BLaER1 (cell line): ENCODE results near the gene HMBS.
A peak's percentile ranks its signal among the peaks of the same experiment; 100 is the strongest.

Experiments used
- H3K27ac ChIP-seq: shearing (Covaris generic); formaldehyde crosslinking; 2 replicates; pipeline ENCODE4 v1.8.1; 2022
- H3K27me3 ChIP-seq: shearing (Covaris generic); formaldehyde crosslinking; 2 replicates; pipeline ENCODE4 v1.8.1; 2022
- H3K36me3 ChIP-seq: shearing (Covaris generic); formaldehyde crosslinking; 2 replicates; pipeline ENCODE4 v1.8.1; 2022
- H3K4me1 ChIP-seq: shearing (Covaris generic); formaldehyde crosslinking; 2 replicates; pipeline ENCODE4 v1.8.1; 2022
- H3K4me2 ChIP-seq: shearing (Covaris generic); formaldehyde crosslinking; 2 replicates; pipeline ENCODE4 v1.8.1; 2022
- H3K4me3 ChIP-seq: shearing (Covaris generic); formaldehyde crosslinking; 2 replicates; pipeline ENCODE4 v1.8.1; 2022
- H3K9ac ChIP-seq: shearing (Covaris generic); formaldehyde crosslinking; 2 replicates; pipeline ENCODE4 v1.8.1; 2022
- H3K9me3 ChIP-seq: shearing (Covaris generic); formaldehyde crosslinking; 2 replicates; pipeline ENCODE4 v1.8.1; 2022
- H4K20me1 ChIP-seq: shearing (Covaris generic); formaldehyde crosslinking; 2 replicates; pipeline ENCODE4 v1.8.1; 2022
- Cebpa-rat ChIP-seq: shearing (Covaris generic); IDR thresholded peaks from 2 replicates; pipeline ENCODE4 v1.8.1; 2022

The HMBS gene

GRCh38 chr11:119108146-119108856 lies 23.6 kb downstream of the HMBS start:
- no peak for TF ChIP-seq Cebpa-rat
- peaks cover 37% of the 10 kb centered on the region for H3K36me3 ChIP-seq
- peak overlapping the region; percentile 99 for H3K4me2 ChIP-seq
- no peaks in the 10 kb centered on the region for H3K9me3 ChIP-seq
- peaks cover 55% of the 10 kb centered on the region for H3K4me1 ChIP-seq
- peaks cover 18% of the 10 kb centered on the region; the same call in 1 of the 2 replicates for H4K20me1 ChIP-seq
- no peaks in the 10 kb centered on the region for H3K27me3 ChIP-seq
- H3K27ac ChIP-seq = peak overlapping the region; percentile 63
- peak overlapping the region; percentile 91 for H3K4me3 ChIP-seq
- peak overlapping the region; percentile 88 for H3K9ac ChIP-seq

- Histone ChIP-seq H3K36me3 (peaks cover 42% of the 10 kb centered on the region), H3K27ac (no peak overlapping the region), H3K9me3 (no peaks in the 10 kb centered on the region), H3K4me1 (peaks cover 49% of the 10 kb centered on the region), H3K4me2 (peak overlapping the region; percentile 99), H3K4me3 (peak overlapping the region; percentile 91), H4K20me1 (peaks cover 18% of the 10 kb centered on the region; the same call in 1 of the 2 replicates), H3K9ac (peak overlapping the region; percentile 88; the same call in 1 of the 2 replicates), H3K27me3 (no peaks in the 10 kb centered on the region)
- TF ChIP-seq Cebpa-rat = no peak
These were observed 24.2 kb downstream of the HMBS start for GRCh38 chr11:119108857-119109221.

- Histone ChIP-seq H3K4me1 (peaks cover 39% of the 10 kb centered on the region), H3K27ac (no peak overlapping the region), H3K9me3 (no peaks in the 10 kb centered on the region), H3K27me3 (no peaks in the 10 kb centered on the region), H3K9ac (no peak overlapping the region), H3K4me2 (peak overlapping the region; percentile 99), H4K20me1 (peaks cover 18% of the 10 kb centered on the region; the same call in 1 of the 2 replicates), H3K36me3 (peaks cover 52% of the 10 kb centered on the region), H3K4me3 (no peak overlapping the region)
- no peak for TF ChIP-seq Cebpa-rat
These were observed 25.2 kb downstream of the HMBS start for GRCh38 chr11:119109843-119110242.

GRCh38 chr11:119110439-119110838 lies 25.8 kb downstream of the HMBS start:
- Histone ChIP-seq H3K9ac (no peak overlapping the region), H4K20me1 (peaks cover 18% of the 10 kb centered on the region; the same call in 1 of the 2 replicates), H3K4me3 (no peak overlapping the region), H3K4me1 (peaks cover 36% of the 10 kb centered on the region), H3K27ac (no peak overlapping the region), H3K9me3 (no peaks in the 10 kb centered on the region), H3K36me3 (peaks cover 58% of the 10 kb centered on the region), H3K4me2 (no peak overlapping the region), H3K27me3 (no peaks in the 10 kb centered on the region)
- no peak for TF ChIP-seq Cebpa-rat

GRCh38 chr11:119111361-119111925 lies 26.8 kb downstream of the HMBS start:
- TF ChIP-seq Cebpa-rat = no peak
- no peaks in the 10 kb centered on the region for H3K27me3 ChIP-seq
- peaks cover 33% of the 10 kb centered on the region for H3K4me1 ChIP-seq
- H3K27ac ChIP-seq = no peak overlapping the region
- peaks cover 18% of the 10 kb centered on the region; the same call in 1 of the 2 replicates for H4K20me1 ChIP-seq
- peaks cover 66% of the 10 kb centered on the region for H3K36me3 ChIP-seq
- H3K4me2 ChIP-seq = no peak overlapping the region
- no peak overlapping the region for H3K9ac ChIP-seq
- H3K9me3 ChIP-seq = no peaks in the 10 kb centered on the region
- no peak overlapping the region for H3K4me3 ChIP-seq

GRCh38 chr11:119112314-119113020 lies 27.8 kb downstream of the HMBS start:
- Histone ChIP-seq H3K4me3 (no peak overlapping the region), H3K36me3 (peaks cover 77% of the 10 kb centered on the region), H3K27me3 (no peaks in the 10 kb centered on the region), H4K20me1 (peaks cover 18% of the 10 kb centered on the region; the same call in 1 of the 2 replicates), H3K9me3 (no peaks in the 10 kb centered on the region), H3K27ac (no peak overlapping the region), H3K4me2 (no peak overlapping the region), H3K9ac (no peak overlapping the region), H3K4me1 (peaks cover 28% of the 10 kb centered on the region)
- no peak for TF ChIP-seq Cebpa-rat

- peaks cover 19% of the 10 kb centered on the region for H3K4me1 ChIP-seq
- no peak overlapping the region for H3K4me2 ChIP-seq
- TF ChIP-seq Cebpa-rat = no peak
- H3K27me3 ChIP-seq = no peaks in the 10 kb centered on the region
- H4K20me1 ChIP-seq = peaks cover 6% of the 10 kb centered on the region; the same call in 1 of the 2 replicates
- peaks cover 83% of the 10 kb centered on the region for H3K36me3 ChIP-seq
- no peaks in the 10 kb centered on the region for H3K9me3 ChIP-seq
- no peak overlapping the region for H3K27ac ChIP-seq
- H3K9ac ChIP-seq = no peak overlapping the region
- H3K4me3 ChIP-seq = no peak overlapping the region
These were observed 29.0 kb downstream of the HMBS start for GRCh38 chr11:119113716-119114115.

- Histone ChIP-seq H3K9me3 (no peaks in the 10 kb centered on the region), H3K27me3 (no peaks in the 10 kb centered on the region), H3K36me3 (peaks cover 83% of the 10 kb centered on the region), H3K27ac (no peak overlapping the region), H3K4me1 (peaks cover 13% of the 10 kb centered on the region), H3K9ac (no peak overlapping the region), H4K20me1 (no peaks in the 10 kb centered on the region), H3K4me2 (no peak overlapping the region), H3K4me3 (no peak overlapping the region)
- no peak for TF ChIP-seq Cebpa-rat
These were observed 29.7 kb downstream of the HMBS start for GRCh38 chr11:119114351-119114750.

- peaks cover 72% of the 10 kb centered on the region for H3K36me3 ChIP-seq
- no peaks in the 10 kb centered on the region for H4K20me1 ChIP-seq
- no peak for TF ChIP-seq Cebpa-rat
- no peaks in the 10 kb centered on the region for H3K9me3 ChIP-seq
- H3K4me3 ChIP-seq = no peak overlapping the region
- H3K9ac ChIP-seq = no peak overlapping the region
- peaks cover 8% of the 10 kb centered on the region for H3K4me1 ChIP-seq
- H3K27ac ChIP-seq = no peak overlapping the region
- no peak overlapping the region for H3K4me2 ChIP-seq
- no peaks in the 10 kb centered on the region for H3K27me3 ChIP-seq
These were observed 31.0 kb downstream of the HMBS start for GRCh38 chr11:119115484-119116234.
